ENCODE measurements around the gene PAXX.

PAXX gene

GRCh38 chr9:136994180-136994887, 2.1 kb downstream of the PAXX start:
- H3K27ac ChIP-seq (ENCODE audit: low read depth, low read length, poor library complexity, severe bottlenecking): no peak overlapping the region
- no peaks in the 10 kb centered on the region for H3K9me3 ChIP-seq (ENCODE audit: low read length)
- no peaks in the 10 kb centered on the region for H3K9me2 ChIP-seq (ENCODE audit: low read depth, low read length)
- H3F3A ChIP-seq (ENCODE audit: insufficient read depth, low read length): no peaks in the 10 kb centered on the region
- no peak overlapping the region for H3K9ac ChIP-seq (ENCODE audit: low read length)
- no peak overlapping the region for H2AFZ ChIP-seq (ENCODE audit: low read length)
- no peaks in the 10 kb centered on the region for H3K79me2 ChIP-seq (ENCODE audit: insufficient read depth, low read length)
- H3K27me3 ChIP-seq (ENCODE audit: insufficient read depth, low read length): no peaks in the 10 kb centered on the region
- H3K4me3 ChIP-seq (ENCODE audit: low read depth, low read length, poor library complexity, severe bottlenecking): no peak overlapping the region
- no peaks in the 10 kb centered on the region; the same call in 1 of the 2 replicates for H3K36me3 ChIP-seq (ENCODE audit: insufficient read depth, low read length)
- TF ChIP-seq CTCF (IDR thresholded peaks at IDR 0.05; ENCODE audit: low read length) (no peak), EZH2 (IDR thresholded peaks at IDR 0.05; ENCODE audit: borderline replicate concordance, low read length) (no peak)
- H4K20me1 ChIP-seq (ENCODE audit: insufficient read depth, low read length): no peaks in the 10 kb centered on the region
- peaks cover 20% of the 10 kb centered on the region for H3K4me1 ChIP-seq (ENCODE audit: insufficient read depth, low read length, severe bottlenecking)
- no peak overlapping the region for H3K4me2 ChIP-seq (ENCODE audit: low read length)

GRCh38 chr9:136994888-136995230, 2.6 kb downstream of the PAXX start:
- H3K4me3 ChIP-seq (ENCODE audit: low read depth, low read length, poor library complexity, severe bottlenecking): no peak overlapping the region
- no peaks in the 10 kb centered on the region; the same call in 1 of the 2 replicates for H3K36me3 ChIP-seq (ENCODE audit: insufficient read depth, low read length)
- no peaks in the 10 kb centered on the region for H3K27me3 ChIP-seq (ENCODE audit: insufficient read depth, low read length)
- no peaks in the 10 kb centered on the region for H3F3A ChIP-seq (ENCODE audit: insufficient read depth, low read length)
- H3K79me2 ChIP-seq (ENCODE audit: insufficient read depth, low read length): no peaks in the 10 kb centered on the region
- H4K20me1 ChIP-seq (ENCODE audit: insufficient read depth, low read length): no peaks in the 10 kb centered on the region
- TF ChIP-seq CTCF (IDR thresholded peaks at IDR 0.05; ENCODE audit: low read length): no peak
- no peak for TF ChIP-seq EZH2 (IDR thresholded peaks at IDR 0.05; ENCODE audit: borderline replicate concordance, low read length)
- H3K9ac ChIP-seq (ENCODE audit: low read length): no peak overlapping the region
- no peaks in the 10 kb centered on the region for H3K9me3 ChIP-seq (ENCODE audit: low read length)
- no peak overlapping the region for H3K4me2 ChIP-seq (ENCODE audit: low read length)
- H2AFZ ChIP-seq (ENCODE audit: low read length): no peak overlapping the region
- no peaks in the 10 kb centered on the region for H3K9me2 ChIP-seq (ENCODE audit: low read depth, low read length)
- peaks cover 20% of the 10 kb centered on the region for H3K4me1 ChIP-seq (ENCODE audit: insufficient read depth, low read length, severe bottlenecking)
- no peak overlapping the region for H3K27ac ChIP-seq (ENCODE audit: low read depth, low read length, poor library complexity, severe bottlenecking)

- no peak overlapping the region for H3K4me3 ChIP-seq (ENCODE audit: low read depth, low read length, poor library complexity, severe bottlenecking)
- TF ChIP-seq EZH2 (IDR thresholded peaks at IDR 0.05; ENCODE audit: borderline replicate concordance, low read length) (no peak), CTCF (IDR thresholded peaks at IDR 0.05; ENCODE audit: low read length) (no peak)
- H2AFZ ChIP-seq (ENCODE audit: low read length): no peak overlapping the region
- H3K9me2 ChIP-seq (ENCODE audit: low read depth, low read length): no peaks in the 10 kb centered on the region
- no peak overlapping the region for H3K4me2 ChIP-seq (ENCODE audit: low read length)
- H3K27me3 ChIP-seq (ENCODE audit: insufficient read depth, low read length): no peaks in the 10 kb centered on the region
- no peak overlapping the region for H3K9ac ChIP-seq (ENCODE audit: low read length)
- no peaks in the 10 kb centered on the region for H3K9me3 ChIP-seq (ENCODE audit: low read length)
- H3K27ac ChIP-seq (ENCODE audit: low read depth, low read length, poor library complexity, severe bottlenecking): no peak overlapping the region
- no peaks in the 10 kb centered on the region for H4K20me1 ChIP-seq (ENCODE audit: insufficient read depth, low read length)
- no peaks in the 10 kb centered on the region; the same call in 1 of the 2 replicates for H3K36me3 ChIP-seq (ENCODE audit: insufficient read depth, low read length)
- H3K4me1 ChIP-seq (ENCODE audit: insufficient read depth, low read length, severe bottlenecking): peaks cover 25% of the 10 kb centered on the region
- no peaks in the 10 kb centered on the region for H3K79me2 ChIP-seq (ENCODE audit: insufficient read depth, low read length)
- H3F3A ChIP-seq (ENCODE audit: insufficient read depth, low read length): no peaks in the 10 kb centered on the region
Measured at GRCh38 chr9:136995362-136995761, 3.1 kb downstream of the PAXX start.

Measured in OCI-LY1 (cell line).